Gastrocnemius medialis (tissue), 4 donors: Measurements from ENCODE around the gene CLDN4.

Experiments used
- POLR2A ChIP-seq, 2 donors: fragments of 450-650 bp; IDR thresholded peaks; one replicate each; pipeline ENCODE4 v1.6.1; 2017; ENCODE audit warnings: antibody characterized with exemption in 2 of 2, mild to moderate bottlenecking in 2 of 2, moderate library complexity in 2 of 2
- TF ChIP-seq, protein P1 (sequence below), 5 experiments: fragments of 450-650 bp in 3 of 5; fragments of 200-600 bp in 2 of 5; sonication (generic) in 2 of 5; IDR thresholded peaks in 4 of 5; conservative IDR thresholded peaks in 1 of 5; 1 replicate in 4 of 5; 2 replicates in 1 of 5; pipeline ENCODE4 v1.5.1; 2016 to 2019; ENCODE audit warnings: antibody characterized with exemption in 5 of 5, mild to moderate bottlenecking in 3 of 5, moderate library complexity in 3 of 5

DNA sequence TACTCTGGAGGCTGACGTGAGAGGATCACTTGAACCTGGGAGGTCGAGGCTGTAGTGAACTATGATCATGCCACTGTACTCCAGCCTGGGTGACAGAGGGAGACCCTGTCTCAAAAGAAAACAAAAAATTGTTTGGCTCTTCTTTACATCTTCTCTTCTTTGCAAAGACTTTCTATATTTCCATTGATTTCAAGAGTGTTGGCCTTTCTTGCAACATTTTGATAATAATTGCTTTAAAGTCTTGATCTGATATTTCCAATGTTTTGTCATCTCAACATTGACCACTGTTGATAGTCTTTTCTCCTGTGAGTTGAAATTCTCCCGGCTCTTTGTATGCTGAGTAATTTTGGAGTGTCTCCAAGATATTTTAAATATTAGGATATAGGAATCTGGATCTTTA, 17.8 kb upstream of the CLDN4 start:
- no peak for TF ChIP-seq POLR2A (IDR thresholded peaks at IDR 0.05)
- TF ChIP-seq, protein P1, sequence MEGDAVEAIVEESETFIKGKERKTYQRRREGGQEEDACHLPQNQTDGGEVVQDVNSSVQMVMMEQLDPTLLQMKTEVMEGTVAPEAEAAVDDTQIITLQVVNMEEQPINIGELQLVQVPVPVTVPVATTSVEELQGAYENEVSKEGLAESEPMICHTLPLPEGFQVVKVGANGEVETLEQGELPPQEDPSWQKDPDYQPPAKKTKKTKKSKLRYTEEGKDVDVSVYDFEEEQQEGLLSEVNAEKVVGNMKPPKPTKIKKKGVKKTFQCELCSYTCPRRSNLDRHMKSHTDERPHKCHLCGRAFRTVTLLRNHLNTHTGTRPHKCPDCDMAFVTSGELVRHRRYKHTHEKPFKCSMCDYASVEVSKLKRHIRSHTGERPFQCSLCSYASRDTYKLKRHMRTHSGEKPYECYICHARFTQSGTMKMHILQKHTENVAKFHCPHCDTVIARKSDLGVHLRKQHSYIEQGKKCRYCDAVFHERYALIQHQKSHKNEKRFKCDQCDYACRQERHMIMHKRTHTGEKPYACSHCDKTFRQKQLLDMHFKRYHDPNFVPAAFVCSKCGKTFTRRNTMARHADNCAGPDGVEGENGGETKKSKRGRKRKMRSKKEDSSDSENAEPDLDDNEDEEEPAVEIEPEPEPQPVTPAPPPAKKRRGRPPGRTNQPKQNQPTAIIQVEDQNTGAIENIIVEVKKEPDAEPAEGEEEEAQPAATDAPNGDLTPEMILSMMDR (IDR thresholded peaks at IDR 0.05 in 4 of 5, conservative IDR thresholded peaks at IDR 0.05 in 1 of 5): no peak
